Nephron (organoid): ENCODE data around the gene LSG1.
A peak's percentile ranks its signal among the peaks of the same experiment; 100 is the strongest.

Experiments used
- H3K27ac Mint-ChIP-seq, 3 experiments: 2 replicates each; pipeline ENCODE4 v1.8.0; 2020; ENCODE audit warnings: mixed read lengths in 3 of 3, mild to moderate bottlenecking in 2 of 3, moderate library complexity in 1 of 3
- H3K27me3 Mint-ChIP-seq: 2 replicates; pipeline ENCODE4 v1.8.0; 2021; ENCODE audit warnings: low read depth, mild to moderate bottlenecking, moderate library complexity, mixed read lengths
- H3K36me3 Mint-ChIP-seq: 2 replicates; pipeline ENCODE4 v1.8.0; 2020; ENCODE audit warnings: low read depth, mixed read lengths
- H3K4me1 Mint-ChIP-seq: 2 replicates; pipeline ENCODE4 v1.8.0; 2020; ENCODE audit warnings: mixed read lengths
- H3K4me3 Mint-ChIP-seq, 3 experiments: 2 replicates each; pipeline ENCODE4 v1.8.0; 2020; ENCODE audit warnings: mild to moderate bottlenecking in 3 of 3, mixed read lengths in 3 of 3, moderate library complexity in 2 of 3
- H3K9me3 Mint-ChIP-seq: 2 replicates; pipeline ENCODE4 v1.8.0; 2020; ENCODE audit warnings: mixed read lengths
- CTCF ChIP-seq, 3 experiments: fragments of 200-600 bp; sonication (generic); IDR thresholded peaks; one replicate each; pipeline ENCODE4 v1.5.0; 2021; ENCODE audit warnings: antibody characterized with exemption in 3 of 3; ENCODE audit not compliant: unreplicated experiment in 3 of 3

LSG1 gene

DNA sequence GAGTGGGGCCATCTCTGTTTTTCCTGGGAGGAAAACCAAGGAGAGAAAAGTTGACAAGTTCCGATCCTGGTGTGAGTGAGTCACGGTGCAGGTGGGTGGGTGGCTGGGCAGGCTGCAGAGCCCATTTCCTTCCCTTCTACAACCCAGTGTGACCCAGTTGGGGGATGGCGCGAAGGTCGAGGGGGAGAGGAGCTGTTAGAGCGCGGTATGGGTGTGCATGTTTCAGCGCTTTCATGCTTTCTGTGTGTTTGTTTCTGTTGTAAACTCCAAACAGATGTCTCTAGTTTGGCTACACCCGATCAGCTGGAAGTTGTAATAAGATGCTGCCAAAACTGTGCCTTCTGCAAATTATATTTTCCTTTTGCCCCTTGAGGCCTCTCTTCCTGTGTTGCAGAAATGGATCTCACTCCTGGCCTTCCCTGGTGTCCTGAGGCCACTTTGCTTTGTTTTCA lies 17.5 kb upstream of the LSG1 start:
- no peaks in the 10 kb centered on the region for H3K9me3 Mint-ChIP-seq
- no peak for TF ChIP-seq CTCF (IDR thresholded peaks at IDR 0.05; ENCODE audit: unreplicated experiment in 3 of 3)
- H3K4me3 Mint-ChIP-seq = peak overlapping the region; percentile 72 to 85 (median 83)
- no peaks in the 10 kb centered on the region for H3K36me3 Mint-ChIP-seq
- H3K27me3 Mint-ChIP-seq = peaks cover 14% of the 10 kb centered on the region
- H3K4me1 Mint-ChIP-seq = peaks cover 53% of the 10 kb centered on the region
- H3K27ac Mint-ChIP-seq = peak overlapping the region; percentile 91 to 93 (median 92)

GRCh38 chr3:194688946-194689345 lies 17.0 kb upstream of the LSG1 start:
- Mint-ChIP-seq H3K27ac (peak overlapping the region; percentile 91 to 93 (median 92)), H3K4me1 (peaks cover 53% of the 10 kb centered on the region), H3K36me3 (no peaks in the 10 kb centered on the region), H3K4me3 (peak overlapping the region; percentile 72 to 85 (median 83)), H3K27me3 (peaks cover 20% of the 10 kb centered on the region), H3K9me3 (no peaks in the 10 kb centered on the region)
- no peak for TF ChIP-seq CTCF (IDR thresholded peaks at IDR 0.05; ENCODE audit: unreplicated experiment in 3 of 3)

- TF ChIP-seq CTCF (IDR thresholded peaks at IDR 0.05; ENCODE audit: unreplicated experiment in 3 of 3) = no peak
- peaks cover 20% of the 10 kb centered on the region for H3K27me3 Mint-ChIP-seq
- H3K4me3 Mint-ChIP-seq = peak overlapping the region; percentile 72 to 85 (median 83)
- H3K4me1 Mint-ChIP-seq = peaks cover 53% of the 10 kb centered on the region
- H3K27ac Mint-ChIP-seq = peak overlapping the region; percentile 91 to 93 (median 92)
- no peaks in the 10 kb centered on the region for H3K36me3 Mint-ChIP-seq
- H3K9me3 Mint-ChIP-seq = no peaks in the 10 kb centered on the region
These were observed 16.3 kb upstream of the LSG1 start for GRCh38 chr3:194688200-194688740.

GRCh38 chr3:194687638-194688199 lies 15.7 kb upstream of the LSG1 start:
- H3K4me3 Mint-ChIP-seq = peak overlapping the region; percentile 92 to 99 (median 98)
- peak; percentile 30 to 57 (median 46) for TF ChIP-seq CTCF (IDR thresholded peaks at IDR 0.05; ENCODE audit: unreplicated experiment in 3 of 3)
- no peaks in the 10 kb centered on the region for H3K36me3 Mint-ChIP-seq
- H3K9me3 Mint-ChIP-seq = no peaks in the 10 kb centered on the region
- peak overlapping the region in 2 of 3 experiments; percentile 36 to 85 for H3K27ac Mint-ChIP-seq
- peaks cover 53% of the 10 kb centered on the region for H3K4me1 Mint-ChIP-seq
- H3K27me3 Mint-ChIP-seq = peaks cover 22% of the 10 kb centered on the region

GRCh38 chr3:194686816-194687637 lies 15.0 kb upstream of the LSG1 start:
- Mint-ChIP-seq H3K4me1 (peaks cover 52% of the 10 kb centered on the region), H3K27ac (peak overlapping the region in 2 of 3 experiments; percentile 36 to 85), H3K36me3 (no peaks in the 10 kb centered on the region), H3K27me3 (peaks cover 29% of the 10 kb centered on the region), H3K4me3 (peak overlapping the region; percentile 92 to 99 (median 98)), H3K9me3 (no peaks in the 10 kb centered on the region)
- no peak for TF ChIP-seq CTCF (IDR thresholded peaks at IDR 0.05; ENCODE audit: unreplicated experiment in 3 of 3)
